DOHH2 (cell line): ENCODE data around the gene WNT3A.

Experiments
- EZH2phosphoT487 ChIP-seq: fragments of 200-600 bp; sonication (generic); IDR thresholded peaks from 2 replicates; pipeline ENCODE4 v1.6.1; 2017; ENCODE audit warnings: borderline replicate concordance, mild to moderate bottlenecking, antibody characterized with exemption, low read length, moderate library complexity, mixed read lengths
- TF ChIP-seq, protein P1 (sequence below): fragments of 200-600 bp; sonication (generic); IDR thresholded peaks from one replicate; pipeline ENCODE4 v1.5.1; 2014; ENCODE audit warnings: antibody characterized with exemption, mild to moderate bottlenecking, low read depth, low read length; ENCODE audit not compliant: poor library complexity, severe bottlenecking

DNA sequence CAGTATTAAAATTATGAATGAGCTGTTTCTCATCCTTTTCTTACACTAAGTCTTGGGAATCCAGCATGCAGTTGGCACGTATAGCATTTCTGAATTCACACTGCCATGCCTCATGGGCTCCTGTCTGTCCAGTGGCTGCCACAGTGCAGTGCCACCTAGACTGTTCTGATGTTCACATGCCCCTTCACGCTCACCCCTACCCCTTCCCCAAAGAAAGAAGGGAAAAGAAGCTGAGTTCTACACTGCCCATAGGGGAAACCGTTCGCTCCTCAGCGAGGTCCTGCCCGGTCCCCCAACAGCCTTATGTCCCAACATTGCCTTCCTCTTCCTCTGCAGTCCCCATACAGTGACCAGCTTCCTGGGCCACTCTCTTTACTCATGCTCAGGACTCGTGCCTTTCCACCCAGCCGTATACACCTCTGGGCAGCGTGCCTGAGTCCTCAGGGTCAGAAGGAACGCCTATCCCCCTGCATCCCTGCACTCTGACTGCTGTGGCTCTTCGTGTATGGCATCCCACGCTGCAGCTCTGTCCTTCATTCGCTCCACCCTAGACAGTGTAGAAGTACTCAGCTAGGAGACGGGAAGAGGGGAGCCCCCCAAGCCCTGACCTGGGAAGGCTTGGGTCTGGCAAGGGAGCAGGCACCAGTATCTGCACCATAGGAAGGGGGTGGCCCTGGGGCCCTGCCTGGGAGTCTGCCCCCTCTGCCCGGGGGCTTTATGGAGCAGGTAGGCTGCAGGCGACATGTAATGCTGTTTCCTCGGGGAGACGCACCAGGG, 51.6 kb downstream of the WNT3A start:
- TF ChIP-seq, protein P1, sequence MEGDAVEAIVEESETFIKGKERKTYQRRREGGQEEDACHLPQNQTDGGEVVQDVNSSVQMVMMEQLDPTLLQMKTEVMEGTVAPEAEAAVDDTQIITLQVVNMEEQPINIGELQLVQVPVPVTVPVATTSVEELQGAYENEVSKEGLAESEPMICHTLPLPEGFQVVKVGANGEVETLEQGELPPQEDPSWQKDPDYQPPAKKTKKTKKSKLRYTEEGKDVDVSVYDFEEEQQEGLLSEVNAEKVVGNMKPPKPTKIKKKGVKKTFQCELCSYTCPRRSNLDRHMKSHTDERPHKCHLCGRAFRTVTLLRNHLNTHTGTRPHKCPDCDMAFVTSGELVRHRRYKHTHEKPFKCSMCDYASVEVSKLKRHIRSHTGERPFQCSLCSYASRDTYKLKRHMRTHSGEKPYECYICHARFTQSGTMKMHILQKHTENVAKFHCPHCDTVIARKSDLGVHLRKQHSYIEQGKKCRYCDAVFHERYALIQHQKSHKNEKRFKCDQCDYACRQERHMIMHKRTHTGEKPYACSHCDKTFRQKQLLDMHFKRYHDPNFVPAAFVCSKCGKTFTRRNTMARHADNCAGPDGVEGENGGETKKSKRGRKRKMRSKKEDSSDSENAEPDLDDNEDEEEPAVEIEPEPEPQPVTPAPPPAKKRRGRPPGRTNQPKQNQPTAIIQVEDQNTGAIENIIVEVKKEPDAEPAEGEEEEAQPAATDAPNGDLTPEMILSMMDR = no peak
- no peak for TF ChIP-seq EZH2phosphoT487
